ENCODE measurements around the gene PLEKHN1.

PLEKHN1 gene

GRCh38 chr1:941588-942383, 24.5 kb upstream of the PLEKHN1 start (continued):
- TF ChIP-seq SP7 (tag by site-specific recombination; IDR thresholded peaks at IDR 0.05): peak; percentile 57; the same call in 1 of the 2 replicates
- TF ChIP-seq ZNF707 (tag by site-specific recombination; IDR thresholded peaks at IDR 0.05): no peak
- no peak for TF ChIP-seq REST (tag by site-specific recombination; IDR thresholded peaks at IDR 0.05)
- TF ChIP-seq MZF1 (tag by site-specific recombination; IDR thresholded peaks at IDR 0.05; ENCODE audit: borderline replicate concordance): peak; percentile 73; the same call in 1 of the 2 replicates
- no peak for TF ChIP-seq ZXDB (tag by site-specific recombination; IDR thresholded peaks at IDR 0.05)
- TF ChIP-seq ZNF629 (tag by site-specific recombination; IDR thresholded peaks at IDR 0.05): peak; percentile 23
- TF ChIP-seq ZBTB48 (tag by site-specific recombination; IDR thresholded peaks at IDR 0.05): 0 out of 2 replicates have a peak, but pooled peaks have one; percentile 12
- TF ChIP-seq KLF1 (tag by site-specific recombination; IDR thresholded peaks at IDR 0.05): peak; percentile 88
- TF ChIP-seq ZNF701 (tag by site-specific recombination; IDR thresholded peaks at IDR 0.05): no peak
- TF ChIP-seq ZBTB44 (tag by site-specific recombination; IDR thresholded peaks at IDR 0.05): peak; percentile 99
- peak; percentile 61; the same call in 1 of the 2 replicates for TF ChIP-seq ZNF692 (tag by site-specific recombination; IDR thresholded peaks at IDR 0.05)
- peak; percentile 97 for TF ChIP-seq ZBTB10 (tag by site-specific recombination; IDR thresholded peaks at IDR 0.05)
- TF ChIP-seq GLIS2 (tag by site-specific recombination; IDR thresholded peaks at IDR 0.05): peak; percentile 94
- TF ChIP-seq ZNF585B (tag by site-specific recombination; IDR thresholded peaks at IDR 0.05): no peak
- peak; percentile 69 for TF ChIP-seq EGR2 (tag by site-specific recombination; IDR thresholded peaks at IDR 0.05; ENCODE audit: low read depth)
- TF ChIP-seq SP3 (tag by site-specific recombination; IDR thresholded peaks at IDR 0.05): peak; percentile 42; the same call in 1 of the 2 replicates
- peak; percentile 94 for TF ChIP-seq ZSCAN30 (tag by site-specific recombination; IDR thresholded peaks at IDR 0.05)
- TF ChIP-seq ZBTB49 (tag by site-specific recombination; IDR thresholded peaks at IDR 0.05; ENCODE audit: low read depth): no peak
- TF ChIP-seq ZBTB20 (tag by site-specific recombination; IDR thresholded peaks at IDR 0.05): peak; percentile 57; the same call in 1 of the 2 replicates
- TF ChIP-seq ZBTB8A (tag by site-specific recombination; IDR thresholded peaks at IDR 0.05): peak; percentile 99
- peak; percentile 96 for TF ChIP-seq ZFHX2 (tag by site-specific recombination; conservative IDR thresholded peaks at IDR 0.05)
- 0 out of 2 replicates have a peak, but pooled peaks have one; percentile 1 for TF ChIP-seq PRDM10 (tag by site-specific recombination; IDR thresholded peaks at IDR 0.05)
- peak; percentile 97 for TF ChIP-seq ZBTB7A (tag by site-specific recombination; IDR thresholded peaks at IDR 0.05; ENCODE audit: low read depth)

All from HEK293 (cell line).